Activated B cell treated with CpG ODN at 0.5 μM for 24 hours (primary cell): ENCODE data around the gene STK38L. TPM values are rescaled to one million over a fixed set of nuclear protein-coding genes. Genes with fewer than 3 reads are reported as not detected.

Experiments
- ATAC-seq: fragments of 200-7000 bp; cut with Tn5 transposase; one replicate; pipeline ENCODE4 v1.10.0; 2021; ENCODE audit warnings: low read depth, mild to moderate bottlenecking, moderate library complexity
- CTCF ChIA-PET: fragments of 350-600 bp; sonication (Branson Sonifier 250); formaldehyde crosslinking; loops from one replicate; lab custom pipeline; 2021; ENCODE audit warnings: antibody characterized with exemption; lab: Charles Lee
- POLR2A ChIA-PET: fragments of 350-600 bp; sonication (Branson Sonifier 250); formaldehyde crosslinking; loops from one replicate; lab custom pipeline; 2021; ENCODE audit warnings: antibody characterized with exemption; lab: Charles Lee
- DNase-seq: peaks from one replicate; pipeline ENCODE4 v3.0.0; 2022
- H3K27ac Mint-ChIP-seq: one replicate; pipeline ENCODE4 v1.8.0; 2020; ENCODE audit warnings: mixed read lengths
- H3K27me3 Mint-ChIP-seq: one replicate; pipeline ENCODE4 v1.8.0; 2021; ENCODE audit warnings: mixed read lengths
- H3K36me3 Mint-ChIP-seq: one replicate; pipeline ENCODE4 v1.8.0; 2021; ENCODE audit warnings: low read depth, mixed read lengths
- H3K4me1 Mint-ChIP-seq: one replicate; pipeline ENCODE4 v1.8.0; 2021; ENCODE audit warnings: mixed read lengths
- H3K4me3 Mint-ChIP-seq: one replicate; pipeline ENCODE4 v1.8.0; 2020; ENCODE audit warnings: mild to moderate bottlenecking, mixed read lengths
- H3K9me3 Mint-ChIP-seq: one replicate; pipeline ENCODE4 v1.8.0; 2020; ENCODE audit warnings: mixed read lengths
- intact Hi-C: fragments of 100-400 bp; cut with micrococcal nuclease; formaldehyde crosslinking; loops from one replicate; pipeline ENCODE4 v1.15.1; 2024
- total RNA-seq: library from RNA; stranded (reverse); gene quantifications from 2 replicates; pipeline ENCODE4 v1.2.3, GENCODE V29; 2022
- TF ChIP-seq, protein P1 (sequence below): fragments of 200-600 bp; IDR thresholded peaks from one replicate; pipeline ENCODE4 v1.8.0; 2022; ENCODE audit warnings: antibody characterized with exemption, mild to moderate bottlenecking

Gene STK38L
- total RNA-seq, 1 donor from 2014 or later: 26.3 TPM

DNA sequence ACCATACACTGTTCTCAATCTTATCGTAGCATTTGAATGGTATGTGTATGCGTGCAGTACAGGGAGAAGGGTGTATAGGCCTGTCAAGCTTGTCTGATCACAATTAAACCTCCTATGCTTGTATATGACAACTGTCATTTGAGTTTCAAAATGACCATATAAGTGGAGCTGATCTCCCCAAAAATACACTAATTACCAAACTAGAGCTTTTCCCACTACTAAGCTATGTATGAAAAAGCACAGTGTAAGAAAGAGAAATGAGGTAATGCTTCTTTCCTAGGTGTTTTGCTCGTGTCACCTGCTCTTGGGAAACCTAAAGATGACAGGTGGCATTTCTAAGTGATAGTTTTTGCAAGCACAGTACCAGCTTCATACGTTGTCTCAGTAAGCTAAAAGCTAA lies 1.1 kb upstream of the STK38L start:
- Mint-ChIP-seq H3K4me1 (peaks cover 53% of the 10 kb centered on the region), H3K9me3 (no peaks in the 10 kb centered on the region), H3K4me3 (peak overlapping the region; percentile 98), H3K27ac (peak overlapping the region; percentile 95), H3K36me3 (peaks cover 4% of the 10 kb centered on the region), H3K27me3 (no peaks in the 10 kb centered on the region)
- no peak for DNase-seq
- POLR2A ChIA-PET: interaction anchor here (1.3 to 2.8 kb wide), 3 partner anchors 22 to 230 kb away, joined by 3 to 13 read pairs (median 5); no protein-coding TSS in a partner anchor
- ATAC-seq: no peak
- CTCF ChIA-PET: interaction anchor here (1.0 to 1.3 kb wide), 2 partner anchors 21 to 63 kb away, joined by 4 to 5 read pairs; no protein-coding TSS in a partner anchor
- intact Hi-C loops: loop anchor here (10.0 kb wide), 1 partner anchor 952 kb away; the partner anchor contains the start of gene CCDC91
- TF ChIP-seq, protein P1, sequence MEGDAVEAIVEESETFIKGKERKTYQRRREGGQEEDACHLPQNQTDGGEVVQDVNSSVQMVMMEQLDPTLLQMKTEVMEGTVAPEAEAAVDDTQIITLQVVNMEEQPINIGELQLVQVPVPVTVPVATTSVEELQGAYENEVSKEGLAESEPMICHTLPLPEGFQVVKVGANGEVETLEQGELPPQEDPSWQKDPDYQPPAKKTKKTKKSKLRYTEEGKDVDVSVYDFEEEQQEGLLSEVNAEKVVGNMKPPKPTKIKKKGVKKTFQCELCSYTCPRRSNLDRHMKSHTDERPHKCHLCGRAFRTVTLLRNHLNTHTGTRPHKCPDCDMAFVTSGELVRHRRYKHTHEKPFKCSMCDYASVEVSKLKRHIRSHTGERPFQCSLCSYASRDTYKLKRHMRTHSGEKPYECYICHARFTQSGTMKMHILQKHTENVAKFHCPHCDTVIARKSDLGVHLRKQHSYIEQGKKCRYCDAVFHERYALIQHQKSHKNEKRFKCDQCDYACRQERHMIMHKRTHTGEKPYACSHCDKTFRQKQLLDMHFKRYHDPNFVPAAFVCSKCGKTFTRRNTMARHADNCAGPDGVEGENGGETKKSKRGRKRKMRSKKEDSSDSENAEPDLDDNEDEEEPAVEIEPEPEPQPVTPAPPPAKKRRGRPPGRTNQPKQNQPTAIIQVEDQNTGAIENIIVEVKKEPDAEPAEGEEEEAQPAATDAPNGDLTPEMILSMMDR: no peak

DNA sequence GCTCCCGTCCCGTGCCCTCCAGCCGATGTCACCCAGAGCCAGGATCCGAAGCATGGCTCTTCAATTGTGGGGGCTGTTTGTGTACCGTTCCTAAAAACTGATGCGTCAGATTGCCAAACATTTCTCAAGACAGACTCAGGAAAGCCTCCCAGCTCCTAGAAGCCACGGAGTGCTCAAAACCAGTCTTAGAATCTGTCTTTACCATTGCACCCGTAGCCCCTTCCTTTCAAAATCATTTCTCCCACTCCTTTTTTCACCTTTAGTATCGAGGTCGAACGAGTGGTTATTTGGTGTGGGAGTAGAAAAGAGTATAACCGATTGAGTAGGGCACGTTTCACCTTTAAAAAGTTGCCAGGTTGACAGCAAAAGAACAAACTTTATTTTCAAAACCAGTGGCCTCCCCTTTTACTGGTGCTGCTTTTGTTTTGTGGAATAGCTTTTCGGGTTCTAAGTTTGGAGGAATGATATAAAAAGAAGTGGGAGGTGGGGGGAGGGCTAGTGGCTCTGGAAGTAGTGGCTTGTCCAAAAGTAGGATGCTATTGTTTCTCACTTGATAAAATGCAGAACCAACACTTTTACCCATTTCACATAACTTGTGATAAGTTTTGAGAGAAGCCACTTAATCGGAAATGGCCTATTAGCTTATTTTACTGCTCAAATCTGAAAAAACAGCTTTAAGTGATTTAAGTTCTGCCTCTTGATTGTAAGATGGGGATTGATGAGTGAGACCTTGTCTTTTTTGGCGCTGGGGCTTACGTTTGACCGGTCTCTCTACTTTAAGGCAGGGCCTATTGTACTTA lies 803 bp downstream of the STK38L start:
- TF ChIP-seq, protein P1: no peak
- H3K4me1 Mint-ChIP-seq: peaks cover 40% of the 10 kb centered on the region
- intact Hi-C loops: loop anchor here (1.0 to 10.0 kb wide), 9 partner anchors 24 to 950 kb away; partner anchors contain the start of genes BMAL2, CCDC91, FGFR1OP2 and MED21
- POLR2A ChIA-PET: interaction anchor here (0.8 to 2.8 kb wide), 10 partner anchors 17 to 232 kb away, joined by 3 to 13 read pairs (median 4); partner anchors contain the start of gene MED21
- peaks cover 4% of the 10 kb centered on the region for H3K36me3 Mint-ChIP-seq
- peak overlapping the region; percentile 98 for H3K4me3 Mint-ChIP-seq
- no peak for ATAC-seq
- CTCF ChIA-PET: interaction anchor here (0.8 to 1.6 kb wide), 4 partner anchors 23 to 229 kb away, joined by 3 to 5 read pairs (median 4); no protein-coding TSS in a partner anchor
- no peaks in the 10 kb centered on the region for H3K9me3 Mint-ChIP-seq
- no peaks in the 10 kb centered on the region for H3K27me3 Mint-ChIP-seq
- H3K27ac Mint-ChIP-seq: peak overlapping the region; percentile 95
- DNase-seq: no peak

DNA sequence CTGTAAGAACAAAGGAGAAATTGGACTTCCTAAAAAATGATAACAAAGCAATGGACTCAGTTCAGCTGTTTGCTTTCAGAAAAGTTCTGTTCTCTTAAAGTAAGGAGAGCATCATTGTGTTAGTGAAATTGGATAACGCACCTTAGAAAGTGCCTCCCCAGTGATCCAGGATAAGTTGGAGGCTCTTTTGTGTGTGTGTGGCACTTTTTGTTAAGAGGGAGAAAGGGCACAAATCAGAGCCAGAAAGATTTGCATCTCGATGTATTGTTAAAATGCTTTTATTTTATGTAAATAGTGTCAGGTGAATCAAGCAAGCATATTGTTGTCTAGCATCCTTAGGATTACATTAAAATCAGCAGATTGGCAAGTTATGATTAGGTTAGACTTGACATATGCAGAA lies 2.1 kb downstream of the STK38L start:
- peak overlapping the region; percentile 24 for H3K4me3 Mint-ChIP-seq
- ChIA-PET POLR2A (interaction anchor here (2.8 kb wide), 1 partner anchor 25 kb away, joined by 13 read pairs; no protein-coding TSS in a partner anchor), CTCF (interaction anchor here (1.6 kb wide), 1 partner anchor 24 kb away, joined by 5 read pairs; no protein-coding TSS in a partner anchor)
- H3K36me3 Mint-ChIP-seq: peaks cover 6% of the 10 kb centered on the region
- ATAC-seq: no peak
- TF ChIP-seq, protein P1: no peak
- peaks cover 45% of the 10 kb centered on the region for H3K4me1 Mint-ChIP-seq
- no peak overlapping the region for H3K27ac Mint-ChIP-seq
- intact Hi-C loops: loop anchor here (10.0 kb wide), 1 partner anchor 949 kb away; the partner anchor contains the start of gene CCDC91
- no peak for DNase-seq
- H3K9me3 Mint-ChIP-seq: no peaks in the 10 kb centered on the region
- H3K27me3 Mint-ChIP-seq: no peaks in the 10 kb centered on the region

DNA sequence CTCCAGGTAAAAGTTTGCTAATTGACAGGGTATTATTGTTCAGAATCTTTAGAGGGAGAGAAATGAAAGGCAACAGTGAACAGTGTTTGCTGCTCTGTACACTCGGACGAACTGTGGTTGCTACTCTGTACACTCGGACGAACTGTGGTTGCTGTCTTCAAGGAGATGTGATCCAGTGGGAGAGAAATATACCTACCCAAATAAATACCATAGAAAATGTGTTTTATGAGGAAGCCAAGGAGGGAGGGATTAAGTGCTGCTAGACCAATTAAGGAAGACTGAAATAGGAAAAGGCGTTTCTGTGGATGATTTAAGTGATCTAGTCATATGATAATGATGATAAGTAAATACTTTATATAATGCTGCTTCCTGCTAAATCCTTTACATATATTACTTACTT lies 2.7 kb downstream of the STK38L start:
- DNase-seq (no peak), ATAC-seq (no peak)
- ChIA-PET POLR2A (no interaction called here), CTCF (no interaction called here)
- H3K4me1 Mint-ChIP-seq: peaks cover 46% of the 10 kb centered on the region
- intact Hi-C loops: loop anchor here (10.0 kb wide), 1 partner anchor 948 kb away; the partner anchor contains the start of gene CCDC91
- peaks cover 6% of the 10 kb centered on the region for H3K36me3 Mint-ChIP-seq
- H3K27ac Mint-ChIP-seq: no peak overlapping the region
- no peaks in the 10 kb centered on the region for H3K27me3 Mint-ChIP-seq
- H3K4me3 Mint-ChIP-seq: peak overlapping the region; percentile 1
- no peaks in the 10 kb centered on the region for H3K9me3 Mint-ChIP-seq
- TF ChIP-seq, protein P1: no peak

DNA sequence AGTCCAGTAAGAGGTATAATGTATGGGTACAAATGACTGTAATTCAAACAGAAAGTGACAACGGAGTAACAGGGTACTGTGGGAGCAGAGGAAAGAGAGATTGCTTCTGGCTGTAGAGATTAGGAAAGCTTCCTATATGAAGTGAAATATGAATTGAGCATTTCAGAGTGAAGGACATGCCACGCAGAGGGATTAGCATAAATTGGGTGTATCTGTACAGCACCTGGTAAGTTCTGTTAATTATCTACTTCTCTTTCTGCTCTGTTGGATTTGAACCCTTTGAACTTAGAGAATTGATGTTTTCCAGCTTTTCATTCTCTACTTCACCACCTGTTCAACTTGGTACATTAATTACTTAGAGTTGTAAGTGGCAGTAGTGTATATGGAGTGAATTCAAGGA lies 8.8 kb downstream of the STK38L start:
- CTCF ChIA-PET: interaction anchor here (1.3 kb wide), 1 partner anchor 54 kb away, joined by 3 read pairs; no protein-coding TSS in a partner anchor
- intact Hi-C loops: no loop called here
- H3K9me3 Mint-ChIP-seq: no peaks in the 10 kb centered on the region
- TF ChIP-seq, protein P1: no peak
- no peak overlapping the region for H3K4me3 Mint-ChIP-seq
- H3K4me1 Mint-ChIP-seq: peaks cover 25% of the 10 kb centered on the region
- no peak overlapping the region for H3K27ac Mint-ChIP-seq
- POLR2A ChIA-PET: no interaction called here
- DNase-seq: no peak
- H3K27me3 Mint-ChIP-seq: no peaks in the 10 kb centered on the region
- peaks cover 6% of the 10 kb centered on the region for H3K36me3 Mint-ChIP-seq
- no peak for ATAC-seq
